Lower leg skin (tissue), 4 donors: Measurements from ENCODE around the gene LRRC36. TPM values are rescaled to one million over a fixed set of nuclear protein-coding genes. Genes with fewer than 3 reads are reported as not detected.

Experiments
- DNase-seq, 2 donors: peaks; one replicate each; pipeline ENCODE4 v3.0.0-alpha.2; 2019; ENCODE audit warnings: low spot score in 2 of 2
- H3K4me3 ChIP-seq: fragments of 200-600 bp; sonication (generic); 2 replicates; pipeline ENCODE4 v1.5.1; 2017; ENCODE audit warnings: mild to moderate bottlenecking, low read depth; ENCODE audit not compliant: poor library complexity, severe bottlenecking
- CTCF ChIP-seq, 3 donors: fragments of 450-650 bp; IDR thresholded peaks; one replicate each; pipeline ENCODE4 v1.5.1; 2016; ENCODE audit warnings: antibody characterized with exemption in 3 of 3, mild to moderate bottlenecking in 3 of 3, moderate library complexity in 2 of 3
- POLR2A ChIP-seq, 2 donors: fragments of 450-650 bp; IDR thresholded peaks; one replicate each; pipeline ENCODE4 v1.6.1; 2016 to 2017; ENCODE audit warnings: antibody characterized with exemption in 2 of 2, mild to moderate bottlenecking in 1 of 2, moderate library complexity in 1 of 2
- WGBS, 2 donors: methylation state at CpG; one replicate each; pipeline ENCODE4 v1.1.5; 2018; 5-methylcytosine and 5-hydroxymethylcytosine counted together
- intact Hi-C: fragments of 100-400 bp; cut with DNase I; formaldehyde crosslinking; loops from one replicate; pipeline ENCODE4 v1.15.0; 2023; ENCODE audit warnings: low total_unique reads
- total RNA-seq, 4 donors: library from RNA; depleted of rRNA; stranded (reverse); fragments of >200 nt; gene quantifications; one replicate each; pipeline ENCODE4 v1.1.0, GENCODE V29; 2016

LRRC36 gene
- total RNA-seq = under 1 TPM in 2 of 4 donors, not detected in 2; 0.26 to 0.64 TPM

- TF ChIP-seq CTCF (IDR thresholded peaks at IDR 0.05) = no peak
- no peak for TF ChIP-seq POLR2A (IDR thresholded peaks at IDR 0.05)
- H3K4me3 ChIP-seq = peak within 1 kb of the TSS; percentile 38
- WGBS, 2 donors = 9 to 11% methylated on average over 43 to 51 of the region's 61 CpGs
- DNase-seq = peak in 1 of 2 donors; percentile 92
- intact Hi-C loops = no loop called here
Observed at GRCh38 chr16:67326472-67327309, at the start of gene LRRC36, which contains the start of gene KCTD19. Gene LRRC36 (plus strand): TSS chr16:67326815. CDS start chr16:67326863, 48 bp downstream. Gene KCTD19 (minus strand): TSS chr16:67326741. CDS start chr16:67326707, 34 bp downstream.

- DNase-seq = peak in 1 of 2 donors; percentile 38
- TF ChIP-seq CTCF (IDR thresholded peaks at IDR 0.05) (no peak), POLR2A (IDR thresholded peaks at IDR 0.05) (no peak)
- no peak overlapping the region for H3K4me3 ChIP-seq
- WGBS, 2 donors = 52 to 64% methylated on average over 4 of the region's 4 CpGs
- intact Hi-C loops = loop anchor here (5.0 kb wide), 1 partner anchor 190 kb away; no protein-coding TSS in a partner anchor
Observed at GRCh38 chr16:67277294-67277998, 49.2 kb upstream of the LRRC36 start.

- no peak for DNase-seq
- H3K4me3 ChIP-seq = peak overlapping the region; percentile 51
- intact Hi-C loops = loop anchor here (5.0 kb wide), 1 partner anchor 189 kb away; no protein-coding TSS in a partner anchor
- 24 to 43% methylated on average over 12 to 13 of the region's 13 CpGs for WGBS, 2 donors
- TF ChIP-seq CTCF (IDR thresholded peaks at IDR 0.05) = no peak
- TF ChIP-seq POLR2A (IDR thresholded peaks at IDR 0.05) = no peak
Observed at GRCh38 chr16:67277999-67278772, 48.4 kb upstream of the LRRC36 start.

GRCh38 chr16:67278773-67279295 lies 47.8 kb upstream of the LRRC36 start:
- WGBS, 2 donors = 5 to 14% methylated on average over 2 to 9 of the region's 42 CpGs
- peak overlapping the region; percentile 51 for H3K4me3 ChIP-seq
- peak in 1 of 2 donors; percentile 29 for DNase-seq
- TF ChIP-seq POLR2A (IDR thresholded peaks at IDR 0.05) (no peak), CTCF (IDR thresholded peaks at IDR 0.05) (no peak)
- intact Hi-C loops = loop anchor here (5.0 kb wide), 1 partner anchor 188 kb away; no protein-coding TSS in a partner anchor
